ENCODE results near the gene TEX10. TPM values are rescaled to one million over a fixed set of nuclear protein-coding genes. Genes with fewer than 3 reads are reported as not detected.

TEX10 gene
- total and polyA plus RNA-seq, 2 donors (not counting 3 experiments of a cell fraction or from before 2014, with no cell fraction given), result 13.6 to 21.2 TPM

GRCh38 chr9:100286257-100286656 is 66.5 kb downstream of the TEX10 start:
- H3K36me3 ChIP-seq (ENCODE audit: control insufficient read depth in 2 of 2, extremely low read depth in 1 of 2, insufficient read depth in 2 of 2, low read length in 2 of 2), result peaks cover 3 to 5% of the 10 kb centered on the region in 2 experiments
- no peaks in the 10 kb centered on the region for H3K79me2 ChIP-seq (ENCODE audit: control insufficient read depth, insufficient read depth, low read length)
- H3K4me2 ChIP-seq (ENCODE audit: insufficient read depth, low read length), result no peak overlapping the region
- no TSS peak for BruUV-seq (replicated peaks)
- TF ChIP-seq POLR2A (IDR thresholded peaks at IDR 0.05; ENCODE audit: low read depth, low read length), result no peak
- no peak for TF ChIP-seq EZH2 (IDR thresholded peaks at IDR 0.05; ENCODE audit: borderline replicate concordance, low read depth, low read length, severe bottlenecking)
- TF ChIP-seq CTCF (IDR thresholded peaks at IDR 0.05; ENCODE audit: extremely low read depth in 1 of 2, insufficient read depth in 1 of 2, low read depth in 1 of 2, low read length in 2 of 2), result no peak
- TF ChIP-seq POLR2AphosphoS5 (IDR thresholded peaks at IDR 0.05; ENCODE audit: insufficient read depth, low read depth, low read length), result no peak
- TF ChIP-seq JUN (IDR thresholded peaks at IDR 0.05; ENCODE audit: borderline replicate concordance, insufficient read depth, insufficient read length, low read depth), result no peak
- TF ChIP-seq MYC (IDR thresholded peaks at IDR 0.05; ENCODE audit: low read depth, low read length), result no peak
- TF ChIP-seq MAX (IDR thresholded peaks at IDR 0.05; ENCODE audit: insufficient read depth, insufficient read length), result no peak
- TF ChIP-seq GATA2 (IDR thresholded peaks at IDR 0.05; ENCODE audit: insufficient read depth, insufficient read length, low read depth, low read length), result no peak
- TF ChIP-seq FOS (IDR thresholded peaks at IDR 0.05; ENCODE audit: borderline replicate concordance, insufficient read depth, low read length), result no peak
- no peak overlapping the region for H3K4me3 ChIP-seq (replicated peaks in 1 of 3; ENCODE audit: insufficient read depth in 1 of 3, low read depth in 1 of 3, low read length in 3 of 3)
- H4K20me1 ChIP-seq (replicated peaks; ENCODE audit: control insufficient read depth, extremely low read depth, insufficient read depth, low read length), result no peaks in the 10 kb centered on the region
- H3K9me1 ChIP-seq (replicated peaks; ENCODE audit: control insufficient read depth, extremely low read depth, insufficient read depth, low read length), result no peaks in the 10 kb centered on the region
- DNase-seq (ENCODE audit: low read depth, low spot score), result no peak
- H3K4me1 ChIP-seq (ENCODE audit: control insufficient read depth, extremely low read depth, insufficient read depth, low read length), result no peaks in the 10 kb centered on the region
- ChIA-PET CTCF (no interaction called here), POLR2A (no interaction called here)
- intact Hi-C loops (cut with micrococcal nuclease), result no loop called here
- no peak overlapping the region for H3K9ac ChIP-seq (replicated peaks; ENCODE audit: extremely low read depth, insufficient read depth, low read length)
- no peaks in the 10 kb centered on the region for H3K9me3 ChIP-seq (replicated peaks; ENCODE audit: control insufficient read depth, insufficient read depth, low read length)
- dilution Hi-C loops (cut with MboI; ENCODE audit: extremely low pct_ligation_motif_present, low sequenced_read_pairs), result no loop called here
- FAIRE-seq, result no peak
- no peak overlapping the region for H2AFZ ChIP-seq (ENCODE audit: low read depth, low read length)
- H3K27me3 ChIP-seq (ENCODE audit: control insufficient read depth in 2 of 2, insufficient read depth in 2 of 2, low read length in 2 of 2), result no peaks in the 10 kb centered on the region
- H3K27ac ChIP-seq (ENCODE audit: insufficient read depth, low read depth, low read length), result no peak overlapping the region
